IMR-90 (cell line): ENCODE measurements around the gene KMT2D. TPM values are rescaled to one million over a fixed set of nuclear protein-coding genes. Genes with fewer than 3 reads are reported as not detected.

ENCODE experiments used
- ATAC-seq: fragments of 200-7000 bp; cut with Tn5 transposase; 2 replicates; pipeline ENCODE4 v1.9.1; 2020; ENCODE audit warnings: low read depth, mild to moderate bottlenecking, moderate library complexity
- BruUV-seq: library from RNA; stranded (reverse); fragments of 400-500 nt; replicated peaks from 2 replicates; lab custom pipeline; 2021; lab: Mats Ljungman, UMichigan
- CTCF ChIA-PET: fragments of 300-600 bp; formaldehyde crosslinking; extraction: SDS; loops from one replicate; lab custom pipeline; 2021; ENCODE audit warnings: antibody characterized with exemption; lab: Yijun Ruan, JAX
- POLR2A ChIA-PET: fragments of 300-600 bp; sonication (Branson Sonifier 250); formaldehyde crosslinking; loops from one replicate; lab custom pipeline; 2022; ENCODE audit warnings: antibody characterized with exemption; ENCODE audit not compliant: unreplicated experiment; lab: Charles Lee
- DNase-seq: peaks from one replicate; pipeline ENCODE4 v3.0.0; 2013
- H2AFZ ChIP-seq: replicated peaks from 2 replicates; pipeline ENCODE3; 2013; ENCODE audit warnings: low read length, mild to moderate bottlenecking; ENCODE audit not compliant: poor library complexity
- H2AK5ac ChIP-seq: 2 replicates; pipeline ENCODE4 v1.6.1; 2013; ENCODE audit warnings: low read depth, low read length, inconsistent platforms
- H2AK9ac ChIP-seq: replicated peaks from 2 replicates; pipeline ENCODE3; 2013; ENCODE audit warnings: mild to moderate bottlenecking, low read depth, low read length, moderate library complexity; ENCODE audit not compliant: poor library complexity
- H2BK120ac ChIP-seq: 2 replicates; pipeline ENCODE4 v1.6.1; 2013; ENCODE audit warnings: low read depth, low read length, inconsistent platforms
- H2BK15ac ChIP-seq: 3 replicates; pipeline ENCODE4 v1.6.1; 2013; ENCODE audit warnings: low read depth, low read length, inconsistent platforms
- H2BK20ac ChIP-seq: 2 replicates; pipeline ENCODE4 v1.6.1; 2013; ENCODE audit warnings: low read depth, mild to moderate bottlenecking, inconsistent platforms, low read length, moderate library complexity
- H2BK5ac ChIP-seq: 2 replicates; pipeline ENCODE4 v1.6.1; 2013; ENCODE audit warnings: mild to moderate bottlenecking, low read depth, low read length, inconsistent platforms; ENCODE audit not compliant: poor library complexity, severe bottlenecking
- H3K14ac ChIP-seq: replicated peaks from 2 replicates; pipeline ENCODE4 v1.6.1; 2013; ENCODE audit warnings: low read depth, low read length, inconsistent platforms
- H3K18ac ChIP-seq: 2 replicates; pipeline ENCODE4 v1.6.1; 2013; ENCODE audit warnings: low read depth, low read length, control low read depth
- H3K23ac ChIP-seq: 2 replicates; pipeline ENCODE4 v1.6.1; 2013; ENCODE audit warnings: low read depth, low read length, inconsistent platforms
- H3K27ac ChIP-seq: 2 replicates; pipeline ENCODE4 v1.5.1; 2013; ENCODE audit warnings: mild to moderate bottlenecking, control low read depth, low read length; ENCODE audit not compliant: insufficient read depth
- H3K27me3 ChIP-seq: 2 replicates; pipeline ENCODE4 v1.6.1; 2013; ENCODE audit warnings: low read length; ENCODE audit not compliant: control insufficient read depth, insufficient read depth
- H3K36me3 ChIP-seq: 2 replicates; pipeline ENCODE4 v1.6.1; 2013; ENCODE audit warnings: low read length, mixed read lengths; ENCODE audit not compliant: control insufficient read depth, insufficient read depth
- H3K4ac ChIP-seq: 2 replicates; pipeline ENCODE4 v1.6.1; 2013; ENCODE audit warnings: low read depth, low read length, inconsistent platforms
- H3K4me1 ChIP-seq: 2 replicates; pipeline ENCODE4 v1.6.1; 2013; ENCODE audit warnings: low read length, mixed read lengths; ENCODE audit not compliant: control insufficient read depth, insufficient read depth
- H3K4me2 ChIP-seq: 2 replicates; pipeline ENCODE4 v1.6.1; 2013; ENCODE audit warnings: low read depth, mild to moderate bottlenecking, control low read depth, low read length, moderate library complexity
- H3K4me3 ChIP-seq: 2 replicates; pipeline ENCODE4 v1.5.1; 2013; ENCODE audit warnings: low read depth, mild to moderate bottlenecking, control low read depth, low read length, moderate library complexity; ENCODE audit not compliant: insufficient read depth
- H3K56ac ChIP-seq: 2 replicates; pipeline ENCODE4 v1.6.1; 2013; ENCODE audit warnings: low read length, inconsistent platforms; ENCODE audit not compliant: insufficient read depth; ENCODE audit errors: extremely low read depth
- H3K79me1 ChIP-seq, 2 experiments: 2 replicates each; pipeline ENCODE4 v1.6.1; 2013; ENCODE audit warnings: low read length in 2 of 2, inconsistent platforms in 1 of 2, low read depth in 1 of 2
- H3K9ac ChIP-seq: 2 replicates; pipeline ENCODE4 v1.6.1; 2013; ENCODE audit warnings: low read depth, low read length, control low read depth
- H3K9me1 ChIP-seq: 2 replicates; pipeline ENCODE4 v1.6.1; 2013; ENCODE audit warnings: low read length, inconsistent platforms; ENCODE audit not compliant: insufficient read depth
- H3K9me3 ChIP-seq: 2 replicates; pipeline ENCODE4 v1.6.1; 2013; ENCODE audit warnings: low read length; ENCODE audit not compliant: control insufficient read depth, insufficient read depth
- H4K20me1 ChIP-seq: 2 replicates; pipeline ENCODE4 v1.6.1; 2013; ENCODE audit warnings: low read length, inconsistent platforms; ENCODE audit not compliant: insufficient read depth
- H4K5ac ChIP-seq: 2 replicates; pipeline ENCODE4 v1.6.1; 2013; ENCODE audit warnings: mild to moderate bottlenecking, low read depth, low read length, control low read depth
- H4K8ac ChIP-seq, 2 experiments: 2 replicates each; pipeline ENCODE4 v1.6.1; 2013; ENCODE audit warnings: low read depth in 2 of 2, low read length in 2 of 2, control low read depth in 1 of 2, inconsistent platforms in 1 of 2
- H4K91ac ChIP-seq: 2 replicates; pipeline ENCODE4 v1.6.1; 2013; ENCODE audit warnings: low read depth, low read length, inconsistent platforms; ENCODE audit not compliant: insufficient read depth
- CHD1 ChIP-seq: IDR thresholded peaks from 2 replicates; pipeline ENCODE4 v1.6.1; 2012; ENCODE audit warnings: low read depth, low read length, improper control_type of control experiment
- FOS ChIP-seq: fragments of 150-350 bp; IDR thresholded peaks from 2 replicates; pipeline ENCODE4 v1.6.1; 2016; ENCODE audit warnings: low read depth, low read length
- MAFK ChIP-seq: IDR thresholded peaks from 2 replicates; pipeline ENCODE4 v1.6.1; 2012; ENCODE audit warnings: low read depth, low read length, improper control_type of control experiment
- MAZ ChIP-seq: IDR thresholded peaks from 2 replicates; pipeline ENCODE4 v1.6.1; 2012; ENCODE audit warnings: low read depth, mild to moderate bottlenecking, low read length, improper control_type of control experiment, moderate library complexity, borderline replicate concordance
- RFX5 ChIP-seq: IDR thresholded peaks from 2 replicates; pipeline ENCODE4 v1.8.0; 2012; ENCODE audit warnings: low read depth, mild to moderate bottlenecking, low read length, moderate library complexity
- SMC3 ChIP-seq: fragments of 150-350 bp; IDR thresholded peaks from 2 replicates; pipeline ENCODE4 v1.6.1; 2016; ENCODE audit warnings: low read depth, mild to moderate bottlenecking, antibody characterized with exemption, low read length, moderate library complexity
- WGBS, 2 experiments: methylation state at CpG; one replicate each; pipeline versions ENCODE4 v1.1.5 to v1.1.7; 2013; ENCODE audit warnings: missing lambda C conversion rate in 2 of 2; ENCODE audit not compliant: insufficient read length in 1 of 2; ENCODE audit errors: extremely low coverage in 2 of 2; 5-methylcytosine and 5-hydroxymethylcytosine counted together
- dilution Hi-C: fragments of 300-500 bp; cut with HindIII; formaldehyde crosslinking; loops from one replicate; pipeline ENCODE4 v1.14.3; 2018; ENCODE audit warnings: low sequenced_read_pairs; ENCODE audit not compliant: unreplicated experiment
- in situ Hi-C: fragments of 300-500 bp; cut with MboI; formaldehyde crosslinking; loops from 3 replicates; pipeline ENCODE4 v1.14.3; 2019; ENCODE audit warnings: low sequenced_read_pairs, inconsistent platforms, mixed read lengths
- intact Hi-C: fragments of 100-400 bp; cut with micrococcal nuclease; formaldehyde crosslinking; loops from 2 replicates; pipeline ENCODE4 v1.10.0; 2022
- polyA plus RNA-seq, 3 experiments: library from polyadenylated mRNA; depleted of rRNA; stranded (reverse); fragments of >200 nt; gene quantifications; 2 replicates each; pipeline ENCODE4 v1.2.3, GENCODE V29; 2012; ENCODE audit warnings: low replicate concordance in 1 of 3
- total RNA-seq: library from RNA; depleted of rRNA; stranded (reverse); fragments of >200 nt; gene quantifications from 2 replicates; pipeline ENCODE4 v1.2.3, GENCODE V29; 2012
- TF ChIP-seq, protein P1 (sequence below): fragments of 150-350 bp; IDR thresholded peaks from 2 replicates; pipeline ENCODE4 v1.6.1; 2016; ENCODE audit warnings: low read depth, mild to moderate bottlenecking, low read length, moderate library complexity, borderline replicate concordance

Gene KMT2D
- total and polyA plus RNA-seq, 2 of the 4 experiments (the other 2 are of a cell fraction), result 6.6 to 25.2 TPM

DNA sequence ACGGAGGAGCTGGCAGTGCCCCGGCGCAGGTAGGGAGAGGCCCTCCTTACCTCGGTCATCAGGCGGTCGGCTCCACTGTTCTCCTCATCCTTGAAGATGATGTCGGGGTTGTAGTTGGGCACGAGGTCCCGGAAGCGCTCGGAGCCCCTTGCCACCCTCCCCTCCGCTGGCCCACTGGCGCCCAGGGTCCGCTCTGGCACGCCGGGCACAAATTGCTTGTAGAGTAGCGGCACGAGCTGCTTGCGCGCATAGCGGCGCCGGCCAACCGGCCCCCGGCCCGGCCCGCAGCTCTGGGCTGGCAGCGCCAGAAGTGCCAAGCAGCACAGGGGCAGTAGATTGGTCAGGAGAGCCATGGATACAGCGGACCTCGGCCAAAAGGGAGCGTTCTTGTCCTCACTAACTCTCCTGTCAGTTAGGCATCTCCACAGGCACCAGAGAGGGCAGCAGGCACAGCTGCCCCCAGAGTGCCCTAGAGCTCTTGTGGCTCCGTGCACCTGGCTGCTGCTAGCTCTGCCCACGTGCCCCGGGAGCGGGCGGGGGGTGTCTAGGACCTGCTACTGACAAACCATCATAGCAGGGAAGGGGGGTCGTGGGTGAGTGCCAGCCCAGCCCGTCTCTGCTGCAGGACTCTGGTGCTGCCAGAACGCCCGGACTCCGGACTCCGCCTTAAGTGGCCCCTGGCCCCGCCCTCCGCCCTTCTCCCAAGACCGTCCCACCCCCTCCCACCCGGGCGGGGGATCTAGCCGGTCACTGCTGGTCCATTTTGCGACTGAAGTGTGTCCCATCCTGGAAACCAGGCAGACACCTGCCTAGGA is 33.8 kb upstream of the KMT2D start, which contains the start of gene DHH (continued):
- TF ChIP-seq MAZ (no peak), RFX5 (no peak)

DNA sequence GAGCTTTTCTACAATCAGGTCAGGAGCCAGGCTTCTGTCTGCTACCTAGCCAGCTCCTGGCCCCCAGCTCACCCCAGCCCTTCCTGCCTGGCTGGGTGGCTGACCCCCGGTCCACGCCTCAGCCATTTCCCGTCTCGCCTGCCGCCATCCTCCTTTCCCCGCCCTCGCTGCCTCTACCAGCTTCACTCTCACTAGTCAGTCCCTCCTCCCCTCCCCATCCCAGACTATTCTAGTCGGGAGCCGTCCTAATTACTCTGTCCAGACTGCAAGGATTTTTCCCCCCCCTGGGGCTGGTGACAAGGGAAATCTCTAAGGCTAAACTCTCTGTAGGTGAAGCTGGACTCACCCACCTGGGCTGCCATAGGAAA is 33.2 kb upstream of the KMT2D start:
- 20% methylated on average over 3 of the region's 9 CpGs; no CpG with 5 or more reads in 1 of the 2 experiments for WGBS, 2 experiments
- no peak overlapping the region for H3K27ac ChIP-seq
- dilution Hi-C loops, result no loop called here
- ATAC-seq (no peak), DNase-seq (no peak)
- H3K9me3 ChIP-seq, result no peaks in the 10 kb centered on the region
- ChIA-PET POLR2A (no interaction called here), CTCF (interaction anchor here (0.7 to 1.0 kb wide), 3 partner anchors 15 to 141 kb away, joined by 3 read pairs; no protein-coding TSS in a partner anchor)
- no peak overlapping the region for H3K4ac ChIP-seq
- no TSS peak for BruUV-seq
- H3K18ac ChIP-seq, result no peak overlapping the region
- H3K4me2 ChIP-seq, result peak overlapping the region; percentile 7; the same call in 1 of the 2 replicates
- no peak overlapping the region for H4K8ac ChIP-seq
- in situ Hi-C loops, result no loop called here
- no peak overlapping the region for H4K5ac ChIP-seq
- H3K4me3 ChIP-seq, result no peak overlapping the region
- peak overlapping the region; percentile 34 for H2AFZ ChIP-seq
- no peaks in the 10 kb centered on the region for H3K79me1 ChIP-seq
- no peak overlapping the region for H2AK5ac ChIP-seq
- intact Hi-C loops, result no loop called here
- TF ChIP-seq MAZ (no peak), RFX5 (no peak), FOS (no peak), CHD1 (no peak), MAFK (no peak), SMC3 (no peak)
- TF ChIP-seq, protein P1, sequence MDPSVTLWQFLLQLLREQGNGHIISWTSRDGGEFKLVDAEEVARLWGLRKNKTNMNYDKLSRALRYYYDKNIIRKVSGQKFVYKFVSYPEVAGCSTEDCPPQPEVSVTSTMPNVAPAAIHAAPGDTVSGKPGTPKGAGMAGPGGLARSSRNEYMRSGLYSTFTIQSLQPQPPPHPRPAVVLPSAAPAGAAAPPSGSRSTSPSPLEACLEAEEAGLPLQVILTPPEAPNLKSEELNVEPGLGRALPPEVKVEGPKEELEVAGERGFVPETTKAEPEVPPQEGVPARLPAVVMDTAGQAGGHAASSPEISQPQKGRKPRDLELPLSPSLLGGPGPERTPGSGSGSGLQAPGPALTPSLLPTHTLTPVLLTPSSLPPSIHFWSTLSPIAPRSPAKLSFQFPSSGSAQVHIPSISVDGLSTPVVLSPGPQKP, result no peak
- peaks cover 7% of the 10 kb centered on the region; the same call in 1 of the 2 replicates for H3K4me1 ChIP-seq
- no peak overlapping the region for H2BK120ac ChIP-seq
- no peak overlapping the region for H3K9ac ChIP-seq
- H3K36me3 ChIP-seq, result peaks cover 14% of the 10 kb centered on the region
- no peaks in the 10 kb centered on the region for H3K9me1 ChIP-seq
- no peak overlapping the region for H2BK15ac ChIP-seq
- H4K20me1 ChIP-seq, result peaks cover 6% of the 10 kb centered on the region; the same call in 1 of the 2 replicates
- no peak overlapping the region for H2BK20ac ChIP-seq
- H3K14ac ChIP-seq, result no peak overlapping the region
- peaks cover 29% of the 10 kb centered on the region; the same call in 1 of the 2 replicates for H3K27me3 ChIP-seq
- no peak overlapping the region for H4K91ac ChIP-seq
- H2AK9ac ChIP-seq, result no peak overlapping the region
- H3K56ac ChIP-seq, result no peak overlapping the region
- H3K23ac ChIP-seq, result no peak overlapping the region
- H2BK5ac ChIP-seq, result no peak overlapping the region
